NCI-H2171 (cell line): ENCODE data around the gene MYO1G.

Source experiments
- DNase-seq: peaks from one replicate; lab custom pipeline; 2025; lab: John Stamatoyannopoulos, UW

Gene MYO1G

DNA sequence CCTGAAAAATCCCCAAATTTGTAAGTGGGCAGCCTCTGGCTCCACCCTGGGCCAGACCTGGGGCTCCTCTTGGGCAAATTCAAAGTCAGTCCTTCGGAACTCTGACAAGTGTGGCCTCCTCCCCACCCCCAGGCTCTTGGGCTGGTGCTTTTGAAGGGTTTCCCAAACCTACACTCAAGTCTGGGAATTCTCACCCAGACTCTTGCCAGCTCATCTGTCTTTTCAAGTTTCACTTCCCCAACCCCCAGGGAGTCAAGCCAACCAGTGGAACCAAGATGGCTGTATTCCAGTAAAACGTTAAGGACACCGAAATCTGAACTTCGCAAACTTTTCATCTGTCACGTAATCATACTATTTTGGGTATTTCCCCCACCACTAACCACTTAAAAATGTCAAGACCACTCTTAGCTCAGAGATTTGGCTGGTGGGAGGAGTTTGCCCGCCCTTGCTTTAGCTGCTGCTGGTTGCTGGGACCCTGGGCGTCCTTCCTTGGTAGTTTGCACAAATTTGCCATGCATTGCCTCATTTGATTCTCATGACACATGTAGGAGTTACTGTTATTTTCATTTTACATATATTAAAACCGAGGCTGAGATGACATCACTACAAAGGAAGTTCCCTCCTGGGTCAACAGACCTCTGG lies 1.7 kb upstream of the MYO1G start:
- DNase-seq = no peak

DNA sequence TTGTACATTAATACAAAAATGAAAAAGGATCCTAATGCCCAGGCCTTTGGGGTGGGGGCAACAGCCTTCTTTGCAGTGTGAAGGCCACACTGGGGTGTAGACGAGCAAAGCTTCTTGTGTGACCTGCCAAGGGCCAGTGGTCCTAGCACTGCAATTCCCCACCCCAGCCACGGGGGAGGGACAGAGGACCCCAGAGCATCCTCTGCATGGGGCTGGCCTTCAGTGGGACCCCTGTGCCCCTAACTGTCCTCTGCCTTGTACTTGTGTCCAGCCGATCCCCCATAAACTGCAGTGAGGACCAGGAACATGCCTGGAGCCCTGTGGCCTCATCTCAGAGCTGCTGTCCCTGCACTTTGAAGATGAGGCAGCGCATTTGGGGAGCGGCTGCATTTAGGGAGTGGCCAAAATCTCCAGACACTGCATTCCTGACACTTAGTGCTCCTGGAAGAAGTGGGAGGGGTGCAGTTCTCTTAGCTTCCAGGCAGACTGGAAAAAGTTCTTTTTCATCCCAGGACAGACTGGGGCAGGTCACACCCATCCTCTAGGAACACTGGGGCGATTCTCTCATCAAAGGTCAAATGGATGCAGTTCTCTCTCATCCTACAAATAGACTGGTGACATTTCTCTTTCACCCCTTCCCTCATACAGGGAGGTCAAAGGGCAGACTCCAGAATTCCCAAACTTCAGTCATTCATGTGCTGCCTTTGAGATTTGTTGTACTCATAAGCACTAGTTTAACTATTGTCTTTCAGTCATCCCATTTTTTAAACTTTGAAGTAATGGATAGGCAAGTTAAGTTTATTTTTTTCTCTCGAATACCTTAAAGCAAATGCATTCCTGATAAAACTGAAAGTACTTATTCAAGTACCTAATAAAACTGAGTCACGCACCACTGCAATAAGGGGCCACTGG lies 922 bp upstream of the MYO1G start:
- DNase-seq = no peak

DNA sequence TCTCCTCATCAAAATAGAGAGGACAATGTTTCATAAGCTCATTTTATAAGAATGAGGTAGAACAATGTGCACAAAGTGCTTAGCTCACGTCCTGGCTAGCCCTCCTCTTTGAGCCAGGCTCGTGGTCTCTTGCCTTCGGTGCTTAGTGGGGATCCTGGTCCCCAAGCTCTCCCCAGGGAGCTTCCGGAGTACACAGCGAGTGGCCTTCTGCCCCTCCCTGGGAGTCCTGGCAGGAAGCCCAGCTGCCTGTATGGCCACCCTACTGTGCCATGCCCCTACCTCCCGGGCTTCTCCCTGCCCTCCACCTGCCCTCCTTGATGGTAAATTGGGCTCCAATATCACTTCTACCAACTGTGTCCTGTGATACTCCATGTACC lies 868 bp downstream of the MYO1G start:
- no peak for DNase-seq

DNA sequence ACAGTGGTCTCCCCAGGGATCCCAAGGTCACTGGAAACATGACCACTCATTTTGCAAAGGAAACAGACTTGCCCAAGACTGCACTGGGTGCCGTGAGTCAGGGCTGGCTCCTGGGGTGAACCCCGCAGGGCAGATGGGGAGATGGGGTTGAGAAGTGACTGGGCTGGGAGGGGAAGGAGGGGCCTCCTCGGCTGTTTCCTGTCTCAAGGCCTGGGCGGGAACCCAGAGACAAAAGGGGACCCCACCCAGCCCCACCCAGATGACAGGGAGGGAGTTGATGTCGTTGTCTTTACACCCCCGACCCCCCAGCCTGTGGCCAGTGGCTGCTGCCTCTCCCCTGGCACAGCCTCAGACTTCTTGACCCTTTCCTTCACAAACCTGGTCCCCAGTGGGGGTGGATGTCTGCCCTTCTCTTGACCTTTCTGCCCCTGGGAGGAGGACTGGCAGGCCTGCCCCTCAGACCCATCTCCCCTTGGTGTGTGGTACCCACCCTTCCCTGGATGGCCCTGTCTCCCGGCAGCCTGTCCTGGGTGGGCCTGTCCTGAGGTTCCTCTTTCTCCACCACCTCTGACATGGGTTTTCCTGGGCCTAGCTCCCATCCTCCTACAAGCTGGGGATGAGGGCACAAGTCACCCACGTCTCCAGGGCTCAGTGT lies 1.4 kb downstream of the MYO1G start:
- DNase-seq = no peak

DNA sequence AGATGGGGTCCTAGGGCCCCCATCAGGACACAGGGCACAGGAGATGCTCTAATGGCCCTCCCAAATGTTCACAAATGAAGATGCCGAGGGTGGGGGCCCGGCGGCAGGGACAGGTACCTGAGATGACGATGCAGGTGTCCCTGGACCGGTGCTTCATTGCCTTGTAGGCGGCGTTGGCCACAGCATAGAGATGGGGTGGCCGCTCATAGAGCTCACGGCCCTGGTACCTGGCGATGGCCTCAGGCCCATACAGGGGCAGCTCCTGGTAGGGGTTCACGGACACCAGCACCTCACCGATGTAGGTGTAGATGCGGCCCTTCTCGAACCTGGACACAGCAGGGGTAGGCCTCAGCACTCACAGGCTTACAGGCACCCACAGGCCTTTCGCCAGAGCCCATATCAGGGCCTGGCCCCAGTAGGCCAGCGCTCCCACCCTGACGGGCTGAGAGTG lies 2.0 kb downstream of the MYO1G start:
- DNase-seq = no peak

DNA sequence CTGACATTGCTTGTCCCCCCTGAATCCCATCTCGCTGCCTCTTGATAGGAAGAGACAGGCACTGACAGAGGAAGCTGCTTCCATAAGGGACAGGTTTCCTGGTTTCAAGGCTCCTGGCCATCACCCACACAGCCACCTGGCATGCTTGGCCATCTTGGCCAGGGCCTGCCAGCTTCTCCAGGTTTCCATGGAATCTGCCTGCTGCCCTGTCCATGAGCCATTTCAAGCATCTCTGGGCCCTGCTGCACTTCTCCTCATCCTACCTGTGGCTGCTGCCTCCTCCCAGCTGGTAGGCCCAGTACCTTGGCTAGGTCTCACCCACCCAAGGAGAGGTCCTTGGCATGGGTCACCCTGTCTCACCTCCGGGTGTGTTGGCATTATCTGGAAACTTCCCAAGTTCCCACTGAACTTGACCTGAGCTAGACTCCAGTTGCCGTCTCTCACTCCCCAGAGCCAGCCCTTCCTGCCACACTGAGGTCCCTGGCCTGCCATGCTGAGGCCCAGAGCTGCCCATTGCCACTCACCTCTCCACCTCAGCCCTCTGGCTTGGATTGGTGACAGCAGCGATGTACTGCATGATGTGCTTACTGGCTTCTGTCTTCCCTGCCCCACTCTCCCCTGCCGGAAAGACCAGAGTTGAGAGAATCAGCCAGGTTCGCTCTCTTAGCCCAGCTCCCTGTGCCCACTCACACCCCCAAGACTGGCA lies 2.6 kb downstream of the MYO1G start:
- DNase-seq = no peak

DNA sequence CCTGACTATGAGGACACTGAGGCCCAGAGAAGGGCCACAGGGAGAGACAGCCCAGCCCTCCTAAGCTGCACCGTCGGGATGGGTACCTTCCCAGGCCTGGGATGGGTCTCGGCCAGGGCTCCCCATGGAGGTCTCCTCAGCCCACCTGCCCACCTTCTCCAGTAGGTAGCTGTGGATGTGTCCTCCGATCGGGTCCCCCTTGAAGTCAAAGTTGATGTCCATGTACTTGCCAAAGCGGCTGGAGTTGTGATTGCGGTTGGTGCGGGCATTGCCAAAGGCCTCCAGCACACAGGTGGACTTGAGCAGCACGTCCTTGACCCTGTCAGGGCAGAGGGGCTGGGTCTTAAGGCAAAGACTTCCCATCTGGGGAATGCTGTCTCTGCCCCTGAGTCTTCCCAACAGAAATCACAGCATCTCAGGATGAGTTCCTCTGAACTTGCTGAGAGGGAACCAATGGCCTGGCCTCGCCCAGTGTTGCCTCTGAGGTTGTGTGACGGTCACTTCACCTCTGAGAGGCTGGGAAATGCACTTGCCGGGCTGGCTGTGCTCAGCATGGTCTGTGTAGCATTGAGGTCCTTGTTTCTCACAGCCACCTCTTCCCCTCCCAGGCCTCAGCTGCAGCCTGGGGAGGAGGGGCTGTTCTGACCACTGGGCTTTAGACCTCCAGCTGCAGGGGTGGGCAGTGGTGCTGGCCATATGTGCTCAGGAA lies 3.3 kb downstream of the MYO1G start:
- no peak for DNase-seq

DNA sequence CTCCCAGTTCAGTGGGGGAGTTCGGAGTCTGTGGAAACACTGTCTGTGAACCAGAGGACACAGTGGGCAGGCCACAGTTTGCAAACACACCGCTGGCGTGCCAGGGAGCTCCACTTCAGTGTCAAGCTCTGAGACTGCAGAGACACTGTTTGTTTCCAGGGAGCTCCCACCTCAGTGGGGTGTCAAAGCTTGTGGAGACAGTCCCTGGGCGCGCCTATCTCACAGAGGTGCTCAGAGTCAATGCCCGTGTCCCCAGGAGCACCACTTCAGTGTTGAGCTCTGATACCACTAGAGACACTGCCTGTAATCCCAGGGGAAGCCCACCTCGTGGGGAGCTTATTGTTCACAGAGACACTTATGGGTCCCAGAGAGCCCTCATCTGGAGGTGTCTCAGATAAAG lies 4.3 kb downstream of the MYO1G start:
- no peak for DNase-seq

DNA sequence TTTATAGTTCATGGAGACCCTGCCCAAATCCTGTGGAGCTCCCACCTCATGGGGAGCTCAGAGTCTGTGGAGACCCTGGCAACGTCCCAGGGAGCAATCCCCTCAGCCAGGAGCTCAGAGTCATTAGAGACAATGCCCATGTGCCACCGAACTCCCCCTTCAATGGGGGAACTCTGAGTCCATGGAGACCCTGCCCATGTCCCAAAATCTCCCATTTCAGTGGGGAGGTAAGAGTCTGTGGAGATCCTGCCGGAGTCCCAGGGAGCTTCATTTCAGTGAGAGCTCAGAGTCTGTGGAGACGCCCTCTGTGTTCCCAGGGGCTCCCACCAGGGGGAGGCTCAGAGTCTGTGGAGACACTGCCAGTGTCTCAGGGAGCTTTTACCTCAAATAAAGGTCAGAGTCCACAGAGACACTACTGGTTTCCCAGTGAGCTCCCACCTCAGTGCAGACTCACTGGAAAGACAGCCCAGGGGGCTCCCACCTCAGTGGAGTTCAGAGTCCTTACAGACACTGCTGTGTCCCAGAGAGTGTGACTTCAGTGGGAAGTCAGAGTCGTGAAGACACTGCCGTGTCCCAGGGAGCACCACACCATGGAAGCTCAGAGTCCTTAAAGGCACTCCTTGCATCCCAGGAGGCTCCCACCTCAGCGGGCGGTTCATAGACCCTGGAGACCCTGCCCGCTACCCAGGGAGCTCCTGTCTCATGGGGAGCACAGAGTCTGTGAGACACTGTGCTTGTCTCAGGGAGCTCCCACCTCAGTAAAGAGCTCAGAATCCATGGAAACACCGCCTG lies 5.0 kb downstream of the MYO1G start:
- no peak for DNase-seq

DNA sequence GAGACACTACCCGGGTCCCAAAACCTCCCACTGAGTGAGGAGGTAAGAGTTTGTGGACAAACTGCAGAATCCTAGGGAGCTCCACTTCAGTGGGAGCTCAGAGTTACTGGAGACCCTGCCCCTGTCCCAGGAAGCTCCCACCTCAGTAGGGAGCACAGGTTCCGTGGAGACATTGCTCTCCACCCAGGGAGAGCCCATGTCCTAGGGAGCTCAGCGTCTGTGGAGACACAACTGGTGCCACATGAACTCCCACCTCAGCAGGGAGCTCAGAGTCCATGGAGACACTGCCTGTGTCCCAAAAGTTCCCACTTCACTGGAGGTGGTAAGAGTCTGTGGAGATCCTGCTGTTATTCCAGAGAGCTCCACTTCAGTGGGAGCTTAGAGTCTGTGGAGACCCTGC lies 6.3 kb downstream of the MYO1G start:
- DNase-seq = no peak

DNA sequence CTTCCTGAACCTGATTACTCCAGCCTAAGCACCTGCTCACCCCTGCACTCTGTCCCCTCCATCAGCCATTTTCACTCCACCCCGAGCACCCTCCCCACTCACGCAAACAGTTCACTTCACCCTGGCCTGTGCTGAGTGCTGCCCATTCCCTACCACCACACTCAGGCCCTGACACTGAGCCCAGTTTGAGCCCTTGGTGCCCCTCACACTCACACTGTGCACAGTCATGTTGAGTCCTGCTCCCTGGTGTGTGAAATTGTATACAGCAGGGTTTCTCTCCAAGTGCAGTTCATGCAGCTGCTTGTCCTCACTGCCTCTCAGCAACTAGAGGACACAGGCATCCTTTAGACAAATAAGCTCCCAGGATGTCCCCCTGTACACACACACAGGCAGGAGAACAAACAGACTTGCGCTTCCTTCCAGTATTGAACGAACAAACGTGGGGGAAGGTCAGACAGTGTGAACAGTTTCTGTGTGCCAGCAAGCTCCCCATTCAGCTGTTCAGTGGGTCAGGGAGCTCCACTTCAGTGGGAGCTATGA lies 6.8 kb downstream of the MYO1G start:
- DNase-seq = no peak

DNA sequence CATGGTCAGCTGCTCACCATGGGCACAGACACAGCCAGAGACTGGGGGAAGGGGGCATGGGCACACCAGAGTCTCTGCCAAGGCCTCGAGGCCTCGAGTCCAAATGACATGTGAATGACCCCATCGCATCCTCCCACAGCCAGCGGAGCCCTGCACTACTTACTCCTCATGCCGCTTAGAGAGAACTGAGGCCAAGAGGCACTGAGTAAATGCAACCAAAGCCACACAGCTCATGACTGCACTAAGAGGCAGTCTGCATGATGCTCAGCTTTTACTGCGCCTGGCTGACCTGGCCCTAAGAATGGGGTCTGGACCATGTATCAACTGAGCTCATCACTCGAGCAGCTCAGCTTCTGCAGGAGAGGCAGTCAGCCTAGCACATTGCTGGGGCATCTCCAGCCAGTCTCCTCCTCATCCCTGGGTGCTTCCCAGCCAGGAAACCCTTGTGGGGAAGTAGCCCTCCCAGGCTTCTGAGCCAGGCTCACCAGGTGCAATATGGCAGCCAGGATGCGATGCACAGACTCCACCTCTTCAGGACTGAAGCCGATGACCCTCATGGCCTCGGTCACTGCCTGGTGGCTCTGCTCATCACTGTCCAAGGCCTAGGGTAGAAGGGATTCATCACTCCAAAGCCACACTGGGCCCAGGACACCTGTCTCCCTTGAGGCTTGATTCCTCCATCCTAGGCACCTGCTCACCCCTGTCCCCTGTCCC lies 7.5 kb downstream of the MYO1G start:
- no peak for DNase-seq

DNA sequence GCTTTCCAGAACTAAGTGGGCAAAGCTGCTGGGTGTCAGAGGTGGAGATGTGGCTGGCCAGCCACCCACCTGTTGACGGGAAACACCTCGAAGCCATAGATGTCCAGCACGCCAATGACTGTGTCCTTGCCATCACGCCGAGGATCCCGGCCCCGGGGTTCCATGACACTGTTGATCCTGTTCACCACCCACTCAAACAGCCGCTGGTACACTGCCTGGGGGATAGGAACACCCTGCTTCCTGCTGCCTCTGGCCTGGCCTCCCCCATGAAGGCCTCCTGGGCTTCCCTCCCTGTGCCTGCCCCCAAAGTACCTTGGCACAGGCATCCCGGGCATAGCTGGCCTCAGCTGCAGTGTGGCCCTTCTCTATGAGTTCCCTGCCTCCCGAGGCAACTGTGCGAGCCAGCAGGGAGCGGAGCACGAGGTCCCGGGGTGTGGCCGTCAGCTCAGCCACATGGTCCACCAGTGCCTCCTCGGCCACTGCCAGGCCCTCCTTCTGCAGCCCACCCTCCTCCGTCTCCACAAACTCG lies 8.2 kb downstream of the MYO1G start:
- no peak for DNase-seq

DNA sequence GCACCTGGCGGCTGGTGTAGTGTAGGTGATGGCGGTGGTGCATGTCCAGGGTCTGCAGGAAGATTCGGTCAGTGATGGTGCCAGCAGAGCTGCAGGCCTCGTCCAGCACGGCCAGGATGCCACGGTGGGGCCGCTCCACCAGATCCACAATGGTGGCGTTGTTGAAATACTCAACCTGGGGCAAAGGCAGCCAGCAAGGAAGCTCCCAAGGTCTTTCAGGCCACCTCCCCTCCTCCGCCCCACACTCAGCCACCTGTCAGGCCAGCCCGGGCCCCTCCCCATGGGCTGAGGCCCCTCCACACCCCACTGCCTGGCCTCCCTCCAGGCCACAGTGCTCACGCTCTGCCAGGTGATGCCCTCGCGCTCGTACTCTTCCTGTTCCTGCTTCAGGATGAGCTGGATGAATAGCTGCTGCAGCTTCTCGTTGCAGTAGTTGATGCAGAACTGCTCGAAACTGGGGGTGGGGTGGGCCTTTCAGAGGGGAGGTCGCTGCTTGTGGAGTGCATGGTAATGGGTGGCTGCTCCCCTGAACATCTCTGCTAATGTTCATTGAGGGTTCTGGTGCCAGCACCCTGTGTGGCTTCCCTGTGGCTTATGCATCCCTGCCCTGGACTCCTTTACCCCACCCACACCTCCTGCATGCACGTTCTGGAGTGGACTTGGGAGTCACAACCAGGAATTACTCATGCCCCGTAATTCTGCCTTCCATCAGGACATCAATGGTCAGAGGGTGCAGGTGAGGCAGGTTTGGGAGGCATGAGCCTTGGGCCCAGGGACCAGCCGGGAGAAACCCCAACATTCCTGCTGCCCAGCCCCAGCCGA lies 8.9 kb downstream of the MYO1G start:
- no peak for DNase-seq

DNA sequence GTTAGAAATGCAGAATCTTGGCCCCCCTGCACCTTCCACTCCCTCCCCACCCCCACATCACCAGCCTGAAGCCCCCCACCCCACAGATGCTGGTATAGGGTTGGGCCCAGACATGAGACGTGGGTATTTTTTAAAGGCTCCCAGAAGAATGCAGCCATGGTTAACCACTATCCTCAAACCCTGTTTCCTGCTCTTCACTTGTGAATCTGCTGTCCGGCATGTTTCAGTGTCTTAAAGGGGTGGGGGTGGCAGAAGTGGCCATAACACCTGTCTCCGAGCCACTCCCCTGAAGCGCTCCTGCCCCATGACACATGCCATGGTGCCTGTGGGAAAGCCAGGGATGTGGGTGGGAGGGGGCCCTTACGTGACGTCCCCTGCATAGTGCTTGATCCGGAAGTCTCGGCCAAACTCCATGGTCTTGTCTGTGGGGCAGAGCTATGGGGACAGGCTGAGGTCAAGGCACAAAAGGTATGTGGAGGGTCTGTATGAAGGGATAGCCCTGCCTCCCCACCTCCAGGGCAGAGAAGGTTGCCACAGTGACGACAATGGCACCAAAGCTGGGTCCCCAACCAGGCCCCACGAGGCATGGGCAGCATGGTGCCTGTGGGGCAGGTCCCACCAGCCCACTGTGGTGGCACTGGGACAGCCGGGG lies 9.6 kb downstream of the MYO1G start:
- no peak for DNase-seq

DNA sequence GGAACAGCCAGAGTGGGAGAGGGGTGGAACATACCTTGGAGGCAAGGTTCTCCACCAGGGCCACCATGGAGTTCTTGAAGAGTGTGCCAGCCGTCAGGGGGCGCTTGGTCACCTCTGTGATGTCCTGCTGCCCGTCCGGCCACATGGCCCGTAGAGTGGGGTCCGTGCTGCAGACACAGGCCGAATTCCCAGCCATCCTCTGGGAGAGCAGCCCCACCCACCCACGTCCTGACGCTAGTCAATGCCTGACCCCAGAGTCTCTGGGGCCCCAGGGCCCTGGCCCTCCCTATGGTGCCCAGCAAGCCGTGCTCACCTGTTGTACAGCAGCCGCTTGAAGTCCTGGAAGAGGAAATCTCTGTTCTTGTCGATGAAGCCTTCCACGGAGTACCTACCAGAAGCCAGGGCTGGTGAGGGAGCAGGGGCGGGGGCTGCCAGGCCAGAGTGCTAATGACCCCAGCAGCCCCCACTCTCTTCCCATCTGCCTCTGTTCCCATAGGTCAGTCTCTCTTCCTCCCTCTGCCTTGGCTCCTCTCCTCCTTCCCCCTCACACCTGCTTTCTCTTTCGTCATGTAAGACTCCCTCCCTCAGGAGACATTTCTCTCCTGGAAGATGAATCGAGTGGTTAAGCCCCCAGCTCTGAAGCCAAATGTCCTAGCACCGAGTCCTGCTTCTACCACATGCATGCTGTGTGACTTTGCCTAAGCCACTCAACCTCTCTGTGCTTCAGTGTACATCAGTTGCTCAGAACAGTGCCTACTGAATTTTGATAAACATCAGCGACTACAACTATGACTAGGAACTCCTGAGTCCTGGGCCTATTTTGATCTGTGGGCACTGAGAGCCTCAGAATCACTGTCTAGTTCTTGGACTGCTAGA lies 11.0 kb downstream of the MYO1G start:
- DNase-seq = no peak
